HCT116 (cell line): ENCODE measurements around the gene FAM180A. TPM values are rescaled to one million over a fixed set of nuclear protein-coding genes. Genes with fewer than 3 reads are reported as not detected.

Source experiments
- ATAC-seq: fragments of 200-7000 bp; cut with Tn5 transposase; 2 replicates; pipeline ENCODE4 v1.9.1; 2020; ENCODE audit warnings: mild to moderate bottlenecking, moderate library complexity
- BruUV-seq: library from RNA; stranded (reverse); fragments of 400-500 nt; replicated peaks from 2 replicates; lab custom pipeline; 2021; lab: Mats Ljungman, UMichigan
- CTCF ChIA-PET: fragments of 300-600 bp; sonication (Branson Sonifier 250); formaldehyde crosslinking; loops from one replicate; lab custom pipeline; 2021; ENCODE audit warnings: antibody characterized with exemption; lab: Charles Lee
- POLR2A ChIA-PET: fragments of 300-600, 350-600 bp; sonication (Branson Sonifier 250); formaldehyde crosslinking; loops from one replicate; lab custom pipeline; 2021; ENCODE audit warnings: antibody characterized with exemption; lab: Charles Lee
- RAD21 ChIA-PET, 2 experiments: fragments of 300-600 bp; sonication (Branson Sonifier 250); formaldehyde crosslinking; loops; one replicate each; lab custom pipeline; 2023; ENCODE audit warnings: low total read pairs in 2 of 2; ENCODE audit not compliant: uncharacterized antibody in 2 of 2, unreplicated experiment in 2 of 2, low non-redundant PET in 1 of 2; lab: Charles Lee
- DNase-seq: peaks from one replicate; pipeline ENCODE4 v3.0.0-alpha.2; 2010; ENCODE audit warnings: low read depth, low spot score
- H2AFZ ChIP-seq: fragments of 200-600 bp; shearing (Covaris generic), sonication (generic); 2 replicates; pipeline ENCODE4 v1.6.1; 2017; ENCODE audit warnings: low read depth, mixed run types, mixed read lengths, antibody characterized with exemption, low read length; ENCODE audit not compliant: poor library complexity, severe bottlenecking
- H3K27ac ChIP-seq: 2 replicates; pipeline ENCODE4 v1.5.1; 2012; ENCODE audit warnings: low read depth, low read length
- H3K27me3 ChIP-seq: fragments of 200-600 bp; sonication (generic); 2 replicates; pipeline ENCODE4 v1.6.1; 2016; ENCODE audit warnings: mixed run types, low read length, mixed read lengths; ENCODE audit not compliant: insufficient read depth
- H3K36me3 ChIP-seq, 2 experiments: fragments of 200-500 bp in 1 of 2; fragments of 200-600 bp in 1 of 2; sonication (Bioruptor generic) in 1 of 2; sonication (generic) in 1 of 2; 2 replicates each; pipeline versions ENCODE4 v1.5.1 to v1.6.1; 2014 to 2016; ENCODE audit warnings: low read length in 2 of 2, inconsistent platforms in 1 of 2, mixed read lengths in 1 of 2, mixed run types in 1 of 2; ENCODE audit not compliant: insufficient read depth in 2 of 2, control insufficient read depth in 1 of 2
- H3K4me1 ChIP-seq, 2 experiments: fragments of 200-600 bp in 1 of 2; sonication (generic) in 1 of 2; 2 replicates each; pipeline versions ENCODE4 v1.5.1 to v1.6.1; 2012 to 2017; ENCODE audit warnings: low read length in 2 of 2, inconsistent platforms in 1 of 2, mild to moderate bottlenecking in 1 of 2, mixed read lengths in 1 of 2, mixed run types in 1 of 2, moderate library complexity in 1 of 2; ENCODE audit not compliant: insufficient read depth in 2 of 2, control insufficient read depth in 1 of 2
- H3K4me2 ChIP-seq: fragments of 200-600 bp; sonication (generic); 2 replicates; pipeline ENCODE4 v1.6.1; 2017; ENCODE audit warnings: mixed run types, low read length, mixed read lengths
- H3K4me3 ChIP-seq, 2 experiments: fragments of 200-600 bp in 1 of 2; sonication (generic) in 1 of 2; replicated peaks in 1 of 2; 2 replicates each; pipeline ENCODE4 v1.5.1; 2011 to 2016; ENCODE audit warnings: low read length in 2 of 2, control low read depth in 1 of 2, low read depth in 1 of 2, mild to moderate bottlenecking in 1 of 2, mixed read lengths in 1 of 2, mixed run types in 1 of 2
- H3K79me2 ChIP-seq: fragments of 200-600 bp; sonication (generic); 2 replicates; pipeline ENCODE4 v1.6.1; 2017; ENCODE audit warnings: mild to moderate bottlenecking, mixed run types, low read length, moderate library complexity, mixed read lengths; ENCODE audit not compliant: insufficient read depth
- H3K9ac ChIP-seq: fragments of 200-600 bp; sonication (generic); 2 replicates; pipeline ENCODE4 v1.6.1; 2016; ENCODE audit warnings: low read length, mixed read lengths
- H3K9me2 ChIP-seq: fragments of 200-600 bp; sonication (generic), shearing (Covaris generic); 2 replicates; pipeline ENCODE4 v1.6.1; 2017; ENCODE audit warnings: mixed run types, mild to moderate bottlenecking, moderate library complexity; ENCODE audit not compliant: insufficient read depth
- H3K9me3 ChIP-seq, 2 experiments: fragments of 200-500 bp in 1 of 2; fragments of 200-600 bp in 1 of 2; sonication (Bioruptor generic) in 1 of 2; sonication (generic) in 1 of 2; 2 replicates each; pipeline ENCODE4 v1.6.1; 2014 to 2017; ENCODE audit warnings: low read length in 2 of 2, mixed read lengths in 2 of 2, inconsistent platforms in 1 of 2, low read depth in 1 of 2, mild to moderate bottlenecking in 1 of 2, mixed run types in 1 of 2, moderate library complexity in 1 of 2; ENCODE audit not compliant: control insufficient read depth in 1 of 2, insufficient read depth in 1 of 2
- H4K20me1 ChIP-seq: fragments of 200-600 bp; sonication (generic), shearing (Covaris generic); 2 replicates; pipeline ENCODE4 v1.6.1; 2017; ENCODE audit warnings: mixed run types, mild to moderate bottlenecking, moderate library complexity; ENCODE audit not compliant: insufficient read depth
- ATF3 ChIP-seq: IDR thresholded peaks from 2 replicates; pipeline ENCODE4 v1.6.1; 2012
- CBX3 ChIP-seq: IDR thresholded peaks from 2 replicates; pipeline ENCODE4 v1.6.1; 2012; ENCODE audit warnings: low read depth
- CEBPB ChIP-seq: IDR thresholded peaks from 2 replicates; pipeline ENCODE4 v1.6.1; 2012; ENCODE audit warnings: low read depth
- CTCF ChIP-seq, 3 experiments: fragments of 200-600 bp in 1 of 3; sonication (generic) in 1 of 3; IDR thresholded peaks in 2 of 3; conservative IDR thresholded peaks in 1 of 3; 2 replicates each; pipeline ENCODE4 v1.5.1; 2012 to 2017; ENCODE audit warnings: low read depth in 2 of 3, low read length in 2 of 3, antibody characterized with exemption in 1 of 3, borderline replicate concordance in 1 of 3, control low read depth in 1 of 3, mild to moderate bottlenecking in 1 of 3, mixed read lengths in 1 of 3, mixed run types in 1 of 3, moderate library complexity in 1 of 3; ENCODE audit not compliant: insufficient read depth in 1 of 3
- EGR1 ChIP-seq: IDR thresholded peaks from 2 replicates; pipeline ENCODE4 v1.6.1; 2012; ENCODE audit warnings: low read depth
- EZH2 ChIP-seq: fragments of 200-600 bp; sonication (generic); IDR thresholded peaks from 2 replicates; pipeline ENCODE4 v1.6.1; 2017; ENCODE audit warnings: antibody characterized with exemption, mixed run types
- EZH2phosphoT487 ChIP-seq: fragments of 200-600 bp; IDR thresholded peaks from 2 replicates; pipeline ENCODE4 v1.6.1; 2018; ENCODE audit warnings: antibody characterized with exemption, borderline replicate concordance
- FOSL1 ChIP-seq: IDR thresholded peaks from 2 replicates; pipeline ENCODE4 v1.6.1; 2012; ENCODE audit warnings: low read depth
- JUND ChIP-seq: IDR thresholded peaks from 2 replicates; pipeline ENCODE4 v1.6.1; 2012
- RAD21 ChIP-seq: IDR thresholded peaks from 2 replicates; pipeline ENCODE4 v1.6.1; 2012; ENCODE audit warnings: low read depth, mild to moderate bottlenecking
- SIN3A ChIP-seq: IDR thresholded peaks from 2 replicates; pipeline ENCODE4 v1.6.1; 2012; ENCODE audit warnings: low read depth
- SRF ChIP-seq: IDR thresholded peaks from 2 replicates; pipeline ENCODE4 v1.6.1; 2012; ENCODE audit warnings: low read depth
- TCF7L2 ChIP-seq: IDR thresholded peaks from 2 replicates; pipeline ENCODE4 v1.7.0; 2011; ENCODE audit warnings: borderline replicate concordance, inconsistent platforms; ENCODE audit not compliant: insufficient read depth, insufficient read length; ENCODE audit errors: extremely low read depth
- YY1 ChIP-seq: IDR thresholded peaks from 2 replicates; pipeline ENCODE4 v1.6.1; 2011; ENCODE audit warnings: low read length, low read depth, moderate library complexity, mild to moderate bottlenecking; ENCODE audit not compliant: insufficient replicate concordance; ENCODE audit errors: extremely low read depth
- ZFX ChIP-seq: fragments of 450-650 bp; IDR thresholded peaks from 2 replicates; pipeline ENCODE4 v1.6.1; 2017
- ZNF274 ChIP-seq: fragments of 200-500 bp; sonication (Bioruptor generic); IDR thresholded peaks from 2 replicates; pipeline ENCODE4 v1.6.1; 2014; ENCODE audit warnings: mild to moderate bottlenecking, low read depth, low read length, inconsistent platforms
- intact Hi-C: fragments of 100-400 bp; cut with micrococcal nuclease; formaldehyde crosslinking; loops from 2 replicates; pipeline ENCODE4 v1.10.0; 2022
- total RNA-seq: library from RNA; stranded (reverse); gene quantifications from one replicate; pipeline ENCODE4 v1.2.1, GENCODE V29; 2021; ENCODE audit not compliant: unreplicated experiment
- TF ChIP-seq, protein P1 (sequence below): IDR thresholded peaks from 2 replicates; pipeline ENCODE4 v1.6.1; 2011; ENCODE audit warnings: mild to moderate bottlenecking, low read length, moderate library complexity; ENCODE audit not compliant: insufficient replicate concordance; ENCODE audit errors: extremely low read depth
- TF ChIP-seq, protein P2 (sequence below): IDR thresholded peaks from 2 replicates; pipeline ENCODE4 v1.6.1; 2012; ENCODE audit warnings: low read depth

The FAM180A gene
- total RNA-seq, 1 experiment from 2014 or later = 0.59 TPM

- DNase-seq (no peak), ATAC-seq (no peak)
- Histone ChIP-seq H3K27me3 (no peaks in the 10 kb centered on the region), H4K20me1 (no peaks in the 10 kb centered on the region), H3K9ac (no peak overlapping the region), H3K4me1 (peaks cover 0 to 8% of the 10 kb centered on the region in 2 experiments; a peak in 1 of 4 replicates), H3K4me3 (no peak overlapping the region), H3K79me2 (no peaks in the 10 kb centered on the region), H3K36me3 (no peaks in the 10 kb centered on the region), H3K9me3 (no peaks in the 10 kb centered on the region), H3K27ac (no peak overlapping the region), H3K9me2 (no peaks in the 10 kb centered on the region), H3K4me2 (no peak overlapping the region), H2AFZ (no peak overlapping the region)
- TF ChIP-seq CEBPB (no peak), TCF7L2 (no peak), EZH2phosphoT487 (no peak), EZH2 (no peak), JUND (no peak), SRF (no peak), CTCF (IDR thresholded peaks at IDR 0.05 in 2 of 3, conservative IDR thresholded peaks at IDR 0.05 in 1 of 3; ENCODE audit: borderline replicate concordance in 1 of 3, insufficient read depth in 1 of 3, low read depth in 2 of 3, low read length in 2 of 3) (no peak), ATF3 (no peak), ZFX (no peak), CBX3 (no peak), SIN3A (no peak), FOSL1 (no peak), RAD21 (no peak), ZNF274 (no peak), YY1 (no peak), EGR1 (no peak)
- TF ChIP-seq, protein P1, sequence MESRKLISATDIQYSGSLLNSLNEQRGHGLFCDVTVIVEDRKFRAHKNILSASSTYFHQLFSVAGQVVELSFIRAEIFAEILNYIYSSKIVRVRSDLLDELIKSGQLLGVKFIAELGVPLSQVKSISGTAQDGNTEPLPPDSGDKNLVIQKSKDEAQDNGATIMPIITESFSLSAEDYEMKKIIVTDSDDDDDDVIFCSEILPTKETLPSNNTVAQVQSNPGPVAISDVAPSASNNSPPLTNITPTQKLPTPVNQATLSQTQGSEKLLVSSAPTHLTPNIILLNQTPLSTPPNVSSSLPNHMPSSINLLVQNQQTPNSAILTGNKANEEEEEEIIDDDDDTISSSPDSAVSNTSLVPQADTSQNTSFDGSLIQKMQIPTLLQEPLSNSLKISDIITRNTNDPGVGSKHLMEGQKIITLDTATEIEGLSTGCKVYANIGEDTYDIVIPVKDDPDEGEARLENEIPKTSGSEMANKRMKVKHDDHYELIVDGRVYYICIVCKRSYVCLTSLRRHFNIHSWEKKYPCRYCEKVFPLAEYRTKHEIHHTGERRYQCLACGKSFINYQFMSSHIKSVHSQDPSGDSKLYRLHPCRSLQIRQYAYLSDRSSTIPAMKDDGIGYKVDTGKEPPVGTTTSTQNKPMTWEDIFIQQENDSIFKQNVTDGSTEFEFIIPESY = no peak
- TF ChIP-seq, protein P2, sequence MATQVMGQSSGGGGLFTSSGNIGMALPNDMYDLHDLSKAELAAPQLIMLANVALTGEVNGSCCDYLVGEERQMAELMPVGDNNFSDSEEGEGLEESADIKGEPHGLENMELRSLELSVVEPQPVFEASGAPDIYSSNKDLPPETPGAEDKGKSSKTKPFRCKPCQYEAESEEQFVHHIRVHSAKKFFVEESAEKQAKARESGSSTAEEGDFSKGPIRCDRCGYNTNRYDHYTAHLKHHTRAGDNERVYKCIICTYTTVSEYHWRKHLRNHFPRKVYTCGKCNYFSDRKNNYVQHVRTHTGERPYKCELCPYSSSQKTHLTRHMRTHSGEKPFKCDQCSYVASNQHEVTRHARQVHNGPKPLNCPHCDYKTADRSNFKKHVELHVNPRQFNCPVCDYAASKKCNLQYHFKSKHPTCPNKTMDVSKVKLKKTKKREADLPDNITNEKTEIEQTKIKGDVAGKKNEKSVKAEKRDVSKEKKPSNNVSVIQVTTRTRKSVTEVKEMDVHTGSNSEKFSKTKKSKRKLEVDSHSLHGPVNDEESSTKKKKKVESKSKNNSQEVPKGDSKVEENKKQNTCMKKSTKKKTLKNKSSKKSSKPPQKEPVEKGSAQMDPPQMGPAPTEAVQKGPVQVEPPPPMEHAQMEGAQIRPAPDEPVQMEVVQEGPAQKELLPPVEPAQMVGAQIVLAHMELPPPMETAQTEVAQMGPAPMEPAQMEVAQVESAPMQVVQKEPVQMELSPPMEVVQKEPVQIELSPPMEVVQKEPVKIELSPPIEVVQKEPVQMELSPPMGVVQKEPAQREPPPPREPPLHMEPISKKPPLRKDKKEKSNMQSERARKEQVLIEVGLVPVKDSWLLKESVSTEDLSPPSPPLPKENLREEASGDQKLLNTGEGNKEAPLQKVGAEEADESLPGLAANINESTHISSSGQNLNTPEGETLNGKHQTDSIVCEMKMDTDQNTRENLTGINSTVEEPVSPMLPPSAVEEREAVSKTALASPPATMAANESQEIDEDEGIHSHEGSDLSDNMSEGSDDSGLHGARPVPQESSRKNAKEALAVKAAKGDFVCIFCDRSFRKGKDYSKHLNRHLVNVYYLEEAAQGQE = no peak
- no TSS peak for BruUV-seq
- intact Hi-C loops = no loop called here
- CTCF ChIA-PET = interaction anchor here (0.5 kb wide), 1 partner anchor 16 kb away, joined by 4 read pairs; no protein-coding TSS in a partner anchor
- POLR2A ChIA-PET = no interaction called here
- RAD21 ChIA-PET = no interaction called here
Measured at GRCh38 chr7:135726276-135726788, 22.3 kb downstream of the FAM180A start.
